Adrenal gland (tissue), 5 donors: Measurements from ENCODE around the gene EFHC1.

Experiments
- POLR2A ChIP-seq, 2 donors: fragments of 450-650 bp; IDR thresholded peaks; one replicate each; pipeline ENCODE4 v1.6.1; 2017; ENCODE audit warnings: antibody characterized with exemption in 2 of 2, mild to moderate bottlenecking in 2 of 2, moderate library complexity in 1 of 2
- TF ChIP-seq, protein P1 (sequence below), 6 experiments: fragments of 450-650 bp in 4 of 6; fragments of 200-600 bp in 2 of 6; sonication (generic) in 1 of 6; IDR thresholded peaks; 1 replicate in 5 of 6; 2 replicates in 1 of 6; pipeline versions ENCODE4 v1.5.1 to v1.8.0; 2016 to 2021; ENCODE audit warnings: antibody characterized with exemption in 6 of 6, mild to moderate bottlenecking in 2 of 6, moderate library complexity in 1 of 6
- donor health status: DM: no; HTN: no; CAD: no.

DNA sequence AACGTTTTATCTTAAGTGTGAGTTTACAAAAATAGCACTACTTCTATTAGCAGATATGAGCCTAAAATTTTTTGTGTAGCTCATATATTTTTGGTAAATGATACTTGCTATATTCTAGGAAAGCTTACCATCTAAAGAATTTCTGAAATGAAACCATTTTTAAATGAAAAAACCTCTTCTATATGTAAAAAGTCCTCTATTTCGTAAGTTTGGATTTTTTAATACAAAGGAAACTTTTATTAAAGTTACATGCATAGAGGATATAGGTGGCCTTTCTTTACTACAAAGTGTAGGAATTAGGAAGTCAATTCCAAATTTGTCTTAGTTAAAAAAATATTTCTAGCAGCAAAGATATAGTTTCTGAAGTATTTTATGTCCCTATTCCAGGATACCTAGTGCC, 18.8 kb downstream of the EFHC1 start:
- TF ChIP-seq POLR2A (IDR thresholded peaks at IDR 0.05), result no peak
- TF ChIP-seq, protein P1, sequence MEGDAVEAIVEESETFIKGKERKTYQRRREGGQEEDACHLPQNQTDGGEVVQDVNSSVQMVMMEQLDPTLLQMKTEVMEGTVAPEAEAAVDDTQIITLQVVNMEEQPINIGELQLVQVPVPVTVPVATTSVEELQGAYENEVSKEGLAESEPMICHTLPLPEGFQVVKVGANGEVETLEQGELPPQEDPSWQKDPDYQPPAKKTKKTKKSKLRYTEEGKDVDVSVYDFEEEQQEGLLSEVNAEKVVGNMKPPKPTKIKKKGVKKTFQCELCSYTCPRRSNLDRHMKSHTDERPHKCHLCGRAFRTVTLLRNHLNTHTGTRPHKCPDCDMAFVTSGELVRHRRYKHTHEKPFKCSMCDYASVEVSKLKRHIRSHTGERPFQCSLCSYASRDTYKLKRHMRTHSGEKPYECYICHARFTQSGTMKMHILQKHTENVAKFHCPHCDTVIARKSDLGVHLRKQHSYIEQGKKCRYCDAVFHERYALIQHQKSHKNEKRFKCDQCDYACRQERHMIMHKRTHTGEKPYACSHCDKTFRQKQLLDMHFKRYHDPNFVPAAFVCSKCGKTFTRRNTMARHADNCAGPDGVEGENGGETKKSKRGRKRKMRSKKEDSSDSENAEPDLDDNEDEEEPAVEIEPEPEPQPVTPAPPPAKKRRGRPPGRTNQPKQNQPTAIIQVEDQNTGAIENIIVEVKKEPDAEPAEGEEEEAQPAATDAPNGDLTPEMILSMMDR (IDR thresholded peaks at IDR 0.05), result no peak
